ENCODE data around the gene EXOC4.

The EXOC4 gene

GRCh38 chr7:133482599-133482998 lies 229.7 kb downstream of the EXOC4 start:
- no peak overlapping the region for H3K27ac ChIP-seq
- no peak overlapping the region for H3K4me3 ChIP-seq
- no peak for DNase-seq
- H3K36me3 ChIP-seq: peaks cover 7 to 11% (median 8%) of the 10 kb centered on the region in 3 donors
- H3K27me3 ChIP-seq: no peaks in the 10 kb centered on the region
- H3K9me3 ChIP-seq: no peaks in the 10 kb centered on the region
- intact Hi-C loops (cut with DNase I; ENCODE audit: low total_unique reads): no loop called here
- H3K4me1 ChIP-seq: no peaks in the 10 kb centered on the region
- no peak for TF ChIP-seq CTCF (IDR thresholded peaks at IDR 0.05)

GRCh38 chr7:133484086-133484485 lies 231.2 kb downstream of the EXOC4 start:
- intact Hi-C loops (cut with DNase I; ENCODE audit: low total_unique reads): no loop called here
- H3K36me3 ChIP-seq: peaks cover 8 to 11% (median 8%) of the 10 kb centered on the region in 3 donors
- no peak for DNase-seq
- H3K4me3 ChIP-seq: no peak overlapping the region
- no peak for TF ChIP-seq CTCF (IDR thresholded peaks at IDR 0.05)
- H3K4me1 ChIP-seq: no peaks in the 10 kb centered on the region
- no peaks in the 10 kb centered on the region for H3K9me3 ChIP-seq
- H3K27me3 ChIP-seq: no peaks in the 10 kb centered on the region
- H3K27ac ChIP-seq: no peak overlapping the region

DNA sequence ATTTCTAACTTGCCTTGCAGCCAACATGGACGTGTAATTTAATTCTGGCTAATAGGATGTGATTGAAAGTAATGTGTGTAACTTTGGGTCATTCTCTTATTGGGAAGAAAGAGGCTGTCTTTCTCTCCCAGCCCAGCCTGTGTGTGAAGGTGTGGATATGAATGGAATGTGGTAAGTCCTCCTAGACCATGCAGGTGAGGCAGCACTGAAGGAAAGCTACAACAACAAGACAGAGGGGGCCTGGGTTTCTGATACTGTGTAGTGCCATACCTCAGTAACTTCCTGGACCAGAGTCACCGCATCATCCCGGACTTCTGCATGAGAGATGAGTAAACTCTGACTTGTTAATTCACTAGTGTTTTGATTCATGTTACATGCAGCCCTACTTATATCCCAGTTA lies 237.0 kb downstream of the EXOC4 start:
- H3K27ac ChIP-seq: no peak overlapping the region
- H3K27me3 ChIP-seq: no peaks in the 10 kb centered on the region
- no peak for TF ChIP-seq CTCF (IDR thresholded peaks at IDR 0.05)
- H3K4me1 ChIP-seq: no peaks in the 10 kb centered on the region
- no peak for DNase-seq
- H3K9me3 ChIP-seq: no peaks in the 10 kb centered on the region
- intact Hi-C loops (cut with DNase I; ENCODE audit: low total_unique reads): no loop called here
- H3K36me3 ChIP-seq: peaks cover 0 to 13% (median 7%) of the 10 kb centered on the region in 3 donors
- H3K4me3 ChIP-seq: no peak overlapping the region

DNA sequence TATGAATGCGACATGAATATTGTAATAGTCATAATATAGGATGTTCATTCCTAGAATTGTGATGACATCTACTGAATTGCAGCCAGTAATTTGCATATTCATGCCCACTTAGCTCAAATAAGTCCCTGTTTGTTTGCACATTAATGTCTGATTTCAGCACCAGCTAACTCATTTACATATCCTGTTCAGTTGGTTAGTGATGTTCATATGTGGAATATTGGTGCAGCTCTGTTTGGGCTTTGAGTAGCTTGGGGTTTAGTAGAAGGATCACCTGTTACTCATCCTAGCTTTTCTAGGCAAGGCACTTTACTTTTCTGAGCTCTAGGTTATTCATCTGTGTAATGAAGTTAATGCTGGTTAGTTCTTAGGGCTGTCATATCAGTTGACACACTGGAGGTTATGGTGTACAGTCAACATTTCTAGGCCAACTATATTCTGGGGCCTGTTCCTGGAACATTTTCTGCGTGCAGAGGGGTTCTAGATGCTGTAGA lies 238.4 kb downstream of the EXOC4 start:
- Histone ChIP-seq H3K27me3 (no peaks in the 10 kb centered on the region), H3K9me3 (no peaks in the 10 kb centered on the region), H3K36me3 (peaks cover 0 to 13% (median 7%) of the 10 kb centered on the region in 3 donors), H3K27ac (no peak overlapping the region), H3K4me3 (no peak overlapping the region), H3K4me1 (no peaks in the 10 kb centered on the region)
- intact Hi-C loops (cut with DNase I; ENCODE audit: low total_unique reads): no loop called here
- DNase-seq: no peak
- no peak for TF ChIP-seq CTCF (IDR thresholded peaks at IDR 0.05)

- H3K4me3 ChIP-seq: no peak overlapping the region
- no peak overlapping the region for H3K27ac ChIP-seq
- no peaks in the 10 kb centered on the region for H3K4me1 ChIP-seq
- no peaks in the 10 kb centered on the region for H3K9me3 ChIP-seq
- H3K27me3 ChIP-seq: no peaks in the 10 kb centered on the region
- peaks cover 0 to 13% (median 7%) of the 10 kb centered on the region in 3 donors for H3K36me3 ChIP-seq
- DNase-seq: no peak
- intact Hi-C loops (cut with DNase I; ENCODE audit: low total_unique reads): no loop called here
- TF ChIP-seq CTCF (IDR thresholded peaks at IDR 0.05): no peak
These were observed 239.2 kb downstream of the EXOC4 start for GRCh38 chr7:133491846-133492652.
